Gastrocnemius medialis (tissue), 4 donors: ENCODE measurements around the gene GRID2.

Experiments
- POLR2A ChIP-seq, 2 donors: fragments of 450-650 bp; IDR thresholded peaks; one replicate each; pipeline ENCODE4 v1.6.1; 2017; ENCODE audit warnings: antibody characterized with exemption in 2 of 2, mild to moderate bottlenecking in 2 of 2, moderate library complexity in 2 of 2
- TF ChIP-seq, protein P1 (sequence below), 5 experiments: fragments of 450-650 bp in 3 of 5; fragments of 200-600 bp in 2 of 5; sonication (generic) in 2 of 5; IDR thresholded peaks in 4 of 5; conservative IDR thresholded peaks in 1 of 5; 1 replicate in 4 of 5; 2 replicates in 1 of 5; pipeline ENCODE4 v1.5.1; 2016 to 2019; ENCODE audit warnings: antibody characterized with exemption in 5 of 5, mild to moderate bottlenecking in 3 of 5, moderate library complexity in 3 of 5

DNA sequence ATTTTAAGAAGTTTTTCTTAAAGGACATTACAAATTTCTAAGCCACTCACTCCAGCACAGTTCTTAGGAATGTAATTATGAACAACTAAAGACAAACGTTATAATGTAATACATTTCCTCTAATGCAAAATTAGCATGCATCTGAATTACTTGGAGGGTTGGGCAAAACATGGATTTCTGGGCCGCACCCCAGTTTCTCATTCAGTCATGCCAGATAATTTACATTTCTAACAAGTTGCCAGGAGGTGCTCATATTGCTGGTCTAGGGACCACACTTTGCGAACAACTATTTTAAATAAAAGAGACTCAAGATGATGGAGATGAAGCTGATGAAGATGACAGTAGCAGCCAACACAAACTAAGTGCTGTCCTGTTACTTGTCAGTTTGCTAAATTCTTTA lies 840.1 kb downstream of the GRID2 start:
- TF ChIP-seq, protein P1, sequence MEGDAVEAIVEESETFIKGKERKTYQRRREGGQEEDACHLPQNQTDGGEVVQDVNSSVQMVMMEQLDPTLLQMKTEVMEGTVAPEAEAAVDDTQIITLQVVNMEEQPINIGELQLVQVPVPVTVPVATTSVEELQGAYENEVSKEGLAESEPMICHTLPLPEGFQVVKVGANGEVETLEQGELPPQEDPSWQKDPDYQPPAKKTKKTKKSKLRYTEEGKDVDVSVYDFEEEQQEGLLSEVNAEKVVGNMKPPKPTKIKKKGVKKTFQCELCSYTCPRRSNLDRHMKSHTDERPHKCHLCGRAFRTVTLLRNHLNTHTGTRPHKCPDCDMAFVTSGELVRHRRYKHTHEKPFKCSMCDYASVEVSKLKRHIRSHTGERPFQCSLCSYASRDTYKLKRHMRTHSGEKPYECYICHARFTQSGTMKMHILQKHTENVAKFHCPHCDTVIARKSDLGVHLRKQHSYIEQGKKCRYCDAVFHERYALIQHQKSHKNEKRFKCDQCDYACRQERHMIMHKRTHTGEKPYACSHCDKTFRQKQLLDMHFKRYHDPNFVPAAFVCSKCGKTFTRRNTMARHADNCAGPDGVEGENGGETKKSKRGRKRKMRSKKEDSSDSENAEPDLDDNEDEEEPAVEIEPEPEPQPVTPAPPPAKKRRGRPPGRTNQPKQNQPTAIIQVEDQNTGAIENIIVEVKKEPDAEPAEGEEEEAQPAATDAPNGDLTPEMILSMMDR (IDR thresholded peaks at IDR 0.05 in 4 of 5, conservative IDR thresholded peaks at IDR 0.05 in 1 of 5) = no peak
- TF ChIP-seq POLR2A (IDR thresholded peaks at IDR 0.05) = no peak
